COLO829 (cell line): Measurements from ENCODE around the gene BMX.

Experiments used
- DNase-seq: peaks from one replicate; pipeline ENCODE4 v3.0.0; 2012; ENCODE audit warnings: low spot score

The BMX gene

DNA sequence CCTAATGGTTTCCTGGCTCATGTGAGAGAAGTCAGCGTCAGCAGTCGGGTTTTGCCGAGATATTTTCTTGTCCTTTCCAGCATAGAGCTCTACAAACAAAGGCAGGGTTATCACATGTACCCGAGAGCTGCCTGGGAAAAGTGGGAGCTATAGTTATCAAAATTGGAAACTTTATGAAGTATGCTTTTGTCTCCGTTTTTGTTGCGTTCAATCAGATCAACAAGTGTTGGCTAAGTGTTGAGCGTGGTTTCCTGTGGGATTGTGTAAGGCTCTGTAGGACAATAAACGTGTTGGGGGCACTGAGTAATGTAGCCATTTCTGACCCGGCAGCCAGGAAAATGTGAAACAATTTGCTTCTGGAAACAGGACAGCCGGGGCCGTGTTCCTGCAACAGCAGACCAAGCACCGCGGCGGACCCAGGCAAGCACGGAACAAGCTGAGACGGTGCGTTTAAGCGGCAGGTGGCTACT, at the start of gene BMX:
Gene BMX (plus strand): TSS at position 311 of the 470 bp plus-strand sequence. CDS start 7,547 bp downstream, outside the sequence.
- no peak for DNase-seq

DNA sequence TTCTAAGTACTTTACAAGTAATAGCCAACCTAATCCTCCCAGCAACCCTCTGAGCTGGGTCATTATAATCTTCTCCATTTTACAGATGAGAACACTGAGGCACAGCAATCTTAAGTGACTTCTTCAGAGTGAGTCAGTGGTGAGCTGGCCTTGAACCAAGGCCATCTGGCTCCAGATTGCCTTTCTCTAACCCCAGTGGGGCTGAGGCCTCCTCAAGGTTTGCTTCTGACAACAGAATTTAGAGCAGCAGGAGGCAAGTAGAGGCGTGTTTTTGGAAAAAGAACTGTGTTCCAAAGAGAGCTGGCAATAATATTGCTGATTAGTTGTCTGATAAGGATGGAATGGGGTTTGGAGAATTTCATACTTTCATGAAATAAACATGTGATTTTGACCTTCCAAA, 48.7 kb upstream of the BMX start:
- no peak for DNase-seq

DNA sequence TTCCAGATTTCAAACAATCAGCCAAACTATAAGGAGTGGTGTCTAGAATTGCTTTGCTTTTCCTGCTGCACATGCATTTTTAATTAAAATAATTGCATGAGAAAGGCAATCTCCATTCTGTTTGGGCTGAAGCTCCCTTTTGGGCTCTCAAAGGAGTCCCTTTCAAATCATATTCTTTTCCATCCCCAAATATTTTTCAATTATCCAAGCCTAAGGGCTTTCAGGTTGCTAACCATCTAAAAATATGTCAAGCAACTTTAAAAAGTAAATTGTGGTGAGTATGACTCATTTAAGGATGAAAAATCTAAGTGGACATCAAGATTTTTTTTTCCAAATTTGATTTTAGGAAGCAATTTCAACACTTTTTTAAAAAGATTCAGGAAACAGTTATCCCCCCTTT, 35.9 kb upstream of the BMX start:
- DNase-seq: no peak

DNA sequence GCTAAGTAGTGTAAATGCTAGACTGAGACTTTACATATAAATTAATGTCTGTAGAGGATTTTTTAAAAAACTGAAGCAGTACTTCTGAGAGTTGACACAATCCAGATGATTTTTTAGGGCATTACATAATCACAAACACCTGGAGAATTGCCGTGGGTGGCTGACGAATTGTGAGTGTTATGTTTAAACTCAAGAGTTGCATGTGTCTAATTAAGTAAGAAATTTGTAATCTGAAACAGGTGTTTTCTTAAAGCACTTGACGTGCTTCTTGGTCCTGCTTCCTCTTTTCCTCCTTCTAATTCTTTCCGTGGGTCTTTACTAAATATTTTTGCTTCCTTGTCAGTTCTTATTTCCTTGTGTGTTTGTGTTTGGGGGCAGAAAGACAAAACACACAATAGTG, 35.3 kb upstream of the BMX start:
- DNase-seq: no peak

DNA sequence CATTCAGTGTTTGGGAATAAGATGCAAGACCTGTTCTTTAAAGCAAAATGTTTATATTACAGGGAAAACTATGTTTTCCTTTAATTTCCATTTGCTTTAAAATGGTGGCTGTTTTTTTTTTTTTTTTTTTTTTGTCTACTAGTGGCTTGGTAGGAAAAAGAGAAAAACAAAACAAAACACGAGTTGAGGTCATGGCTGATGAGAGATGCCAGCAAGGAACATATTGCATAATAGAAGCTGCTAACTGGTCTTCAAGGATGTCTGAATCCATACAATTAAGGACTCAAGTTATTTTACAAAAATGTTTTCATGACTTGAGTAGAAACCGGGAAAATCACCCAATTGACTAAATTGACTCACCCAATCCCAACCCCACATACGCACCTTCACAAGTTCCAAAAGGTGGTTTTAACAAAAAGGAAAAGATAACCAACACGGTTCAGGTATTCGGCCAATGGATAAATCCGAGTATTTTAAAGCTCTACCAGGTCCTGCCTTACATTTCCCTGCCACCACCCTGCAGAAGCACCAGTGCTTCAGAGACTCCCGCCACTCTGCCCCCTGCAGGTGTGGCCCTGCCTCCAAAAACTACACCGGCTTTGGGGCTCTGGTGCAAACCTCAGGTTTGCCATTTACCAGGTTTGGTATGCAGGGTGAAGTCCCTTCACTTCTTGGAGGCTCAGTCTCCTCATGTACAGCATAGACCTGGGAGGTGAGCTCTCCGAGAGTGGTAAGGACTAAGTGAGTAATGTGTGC, 34.5 kb upstream of the BMX start:
- DNase-seq: no peak

DNA sequence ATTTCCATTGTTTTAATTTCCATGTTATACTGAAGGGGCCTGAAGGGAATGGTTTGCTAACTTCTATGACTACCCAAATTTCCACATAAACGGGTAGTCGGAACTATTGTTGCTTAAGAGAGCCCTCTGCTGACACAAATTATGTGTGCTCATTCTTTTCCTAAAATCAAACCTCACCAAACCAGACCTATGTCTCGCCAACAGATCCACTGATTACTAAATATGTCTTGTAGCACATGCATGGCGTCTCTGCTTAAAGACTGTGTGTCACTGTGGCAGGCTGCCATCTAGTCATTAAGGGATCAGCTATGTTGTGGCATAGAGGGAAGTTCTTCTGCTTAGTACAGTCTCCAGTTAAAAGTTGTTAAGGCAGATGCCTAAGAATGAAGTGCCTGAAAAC, 32.6 kb upstream of the BMX start:
- no peak for DNase-seq

DNA sequence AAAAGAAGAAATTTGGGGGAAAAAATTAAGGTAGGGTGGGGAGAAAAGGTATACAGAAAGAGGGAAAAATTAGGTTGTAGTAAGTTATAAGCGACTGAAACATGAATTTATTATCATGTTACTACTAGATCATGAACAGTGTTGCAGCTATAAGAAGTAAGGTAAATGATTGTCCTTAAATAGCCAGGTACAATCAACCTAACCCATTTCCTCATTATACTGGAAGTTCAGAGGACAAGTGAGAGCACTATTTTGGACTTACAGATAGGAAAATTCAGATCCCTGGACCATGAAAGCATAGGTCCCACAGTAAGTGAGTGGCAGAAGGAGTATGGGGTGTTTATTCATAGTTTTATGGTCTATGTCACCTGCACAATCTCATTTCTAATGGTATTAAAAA, 31.0 kb upstream of the BMX start:
- DNase-seq: no peak

DNA sequence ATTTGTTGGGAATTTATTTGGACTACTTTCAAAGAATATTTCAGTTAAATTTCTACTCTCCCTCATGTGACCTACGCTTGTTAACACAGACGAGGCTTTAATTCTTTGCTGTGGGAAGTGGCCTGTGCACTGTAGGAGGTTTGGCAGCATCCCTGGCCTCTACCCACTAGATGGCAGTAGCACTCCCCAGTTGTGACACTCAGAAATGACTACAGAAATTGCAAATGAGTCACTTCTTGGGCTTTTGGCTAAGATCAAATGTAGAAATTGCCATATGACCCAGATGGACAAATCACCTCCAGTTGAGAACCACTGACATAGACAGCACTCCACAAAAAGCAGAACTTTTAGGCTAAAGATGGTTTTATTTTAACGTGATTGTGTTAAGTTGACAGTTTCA, 29.6 kb upstream of the BMX start:
- DNase-seq: peak; percentile 34

DNA sequence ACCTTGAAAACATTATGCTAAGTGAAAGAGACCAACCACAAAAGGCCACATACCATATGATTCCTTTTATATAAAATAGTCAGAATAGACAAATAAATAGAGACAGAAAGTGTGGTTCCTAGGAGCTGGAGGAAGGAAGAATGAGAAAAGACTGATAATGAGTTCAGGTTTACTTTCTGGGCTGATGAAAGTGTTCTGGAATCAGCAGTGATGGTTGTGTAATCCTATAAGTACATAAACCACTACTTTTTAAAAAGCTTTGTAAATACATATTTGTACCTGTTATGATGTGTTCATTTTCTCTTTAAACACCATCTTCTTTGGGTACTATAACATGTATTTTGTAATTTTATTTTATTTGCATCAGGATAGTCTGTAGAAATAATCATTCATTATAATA, 28.1 kb upstream of the BMX start:
- DNase-seq: no peak

DNA sequence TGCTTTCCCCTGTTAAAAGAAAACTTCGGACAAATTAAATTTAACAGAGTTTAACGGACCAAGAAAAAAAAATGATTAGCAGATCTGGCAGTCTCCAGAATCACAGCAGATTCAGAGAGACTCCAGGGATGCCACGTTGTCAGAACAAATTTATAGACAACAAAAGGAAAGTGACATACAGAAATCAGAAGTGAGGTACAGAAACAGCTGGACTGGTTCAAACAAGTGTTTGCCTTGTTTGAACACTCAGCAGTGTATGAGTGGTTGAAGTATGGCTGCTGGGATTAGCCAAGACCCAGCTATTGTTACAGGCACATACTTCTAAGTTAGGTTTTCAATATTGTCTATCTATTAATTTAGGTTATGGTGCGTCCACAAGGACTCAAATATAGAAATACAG, 26.6 kb upstream of the BMX start:
- no peak for DNase-seq

DNA sequence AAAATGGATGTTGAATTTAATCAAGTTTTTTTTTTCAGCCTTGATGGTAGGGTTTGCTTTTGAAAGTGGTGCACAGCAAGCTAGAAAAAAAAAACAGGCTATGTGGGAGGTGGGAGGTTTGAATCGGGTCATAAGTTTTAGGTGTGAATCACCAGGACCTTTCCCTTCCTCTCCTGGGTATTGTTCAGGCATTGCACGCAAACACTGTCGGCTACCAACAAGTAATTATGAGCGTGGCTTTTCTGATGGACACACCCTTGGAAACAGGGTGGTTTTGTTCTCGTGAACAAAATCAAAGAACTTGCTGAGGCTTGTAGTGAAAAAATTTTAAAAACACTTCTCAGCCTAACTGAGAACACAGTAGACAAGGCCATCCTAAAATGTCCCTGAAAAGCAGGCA, 25.6 kb upstream of the BMX start:
- no peak for DNase-seq

DNA sequence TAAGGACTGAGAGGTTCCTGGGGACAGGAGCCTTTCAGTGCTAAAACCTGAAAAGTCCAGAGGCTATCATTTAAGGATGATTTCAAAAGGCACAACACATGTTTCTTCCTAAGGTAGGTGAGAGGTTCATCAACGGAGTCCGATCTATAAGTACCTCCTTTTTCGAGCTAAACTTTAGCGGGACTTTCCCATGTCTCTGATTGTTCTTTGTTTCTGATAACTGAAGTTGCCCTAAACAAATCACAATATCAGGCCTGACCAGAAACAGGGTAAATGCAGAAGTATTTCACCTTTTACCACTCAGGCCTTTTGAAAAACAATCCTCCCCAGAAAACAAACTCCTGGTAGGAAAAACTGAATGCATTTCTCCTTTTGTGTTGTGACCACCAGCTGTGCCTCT, 25.1 kb upstream of the BMX start:
- DNase-seq: no peak

DNA sequence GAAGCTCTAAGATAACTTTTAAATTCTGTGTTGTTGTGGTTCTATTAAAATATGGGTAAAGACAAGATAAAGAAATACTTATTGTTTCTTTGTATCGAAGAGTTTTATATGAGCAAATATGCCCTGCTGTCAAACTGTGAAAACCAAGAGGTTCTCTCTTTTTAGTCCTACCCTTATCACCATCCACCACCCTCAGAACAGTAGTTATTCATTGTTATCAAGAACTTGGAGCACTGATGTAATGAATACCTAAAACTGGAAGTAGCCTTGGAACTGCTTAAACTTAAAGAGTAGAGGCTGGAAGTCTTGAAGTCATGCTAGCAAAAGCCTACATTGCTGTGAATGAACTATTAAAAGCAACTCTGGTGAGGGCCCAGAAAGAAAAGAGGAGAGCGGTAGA, 16.7 kb upstream of the BMX start:
- no peak for DNase-seq

DNA sequence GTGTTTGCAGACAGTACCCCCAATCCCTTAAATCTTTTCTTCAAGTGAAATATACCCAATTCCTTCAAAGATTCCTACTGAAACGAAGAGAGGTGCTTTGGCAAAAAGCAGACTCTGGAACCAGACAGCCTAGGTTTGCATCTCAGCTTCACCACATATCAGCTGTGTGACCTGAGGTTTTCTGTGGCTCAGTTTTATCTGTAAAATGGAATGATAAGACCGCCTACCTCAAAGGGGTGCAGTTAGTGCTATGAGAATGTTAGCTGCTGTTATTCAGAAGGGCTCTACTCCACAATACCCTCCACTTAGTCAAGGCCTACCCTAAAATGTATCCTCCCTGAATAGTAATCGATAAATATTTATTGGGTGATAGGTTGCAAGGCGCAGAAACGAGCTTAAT, 8.1 kb upstream of the BMX start:
- DNase-seq: no peak

DNA sequence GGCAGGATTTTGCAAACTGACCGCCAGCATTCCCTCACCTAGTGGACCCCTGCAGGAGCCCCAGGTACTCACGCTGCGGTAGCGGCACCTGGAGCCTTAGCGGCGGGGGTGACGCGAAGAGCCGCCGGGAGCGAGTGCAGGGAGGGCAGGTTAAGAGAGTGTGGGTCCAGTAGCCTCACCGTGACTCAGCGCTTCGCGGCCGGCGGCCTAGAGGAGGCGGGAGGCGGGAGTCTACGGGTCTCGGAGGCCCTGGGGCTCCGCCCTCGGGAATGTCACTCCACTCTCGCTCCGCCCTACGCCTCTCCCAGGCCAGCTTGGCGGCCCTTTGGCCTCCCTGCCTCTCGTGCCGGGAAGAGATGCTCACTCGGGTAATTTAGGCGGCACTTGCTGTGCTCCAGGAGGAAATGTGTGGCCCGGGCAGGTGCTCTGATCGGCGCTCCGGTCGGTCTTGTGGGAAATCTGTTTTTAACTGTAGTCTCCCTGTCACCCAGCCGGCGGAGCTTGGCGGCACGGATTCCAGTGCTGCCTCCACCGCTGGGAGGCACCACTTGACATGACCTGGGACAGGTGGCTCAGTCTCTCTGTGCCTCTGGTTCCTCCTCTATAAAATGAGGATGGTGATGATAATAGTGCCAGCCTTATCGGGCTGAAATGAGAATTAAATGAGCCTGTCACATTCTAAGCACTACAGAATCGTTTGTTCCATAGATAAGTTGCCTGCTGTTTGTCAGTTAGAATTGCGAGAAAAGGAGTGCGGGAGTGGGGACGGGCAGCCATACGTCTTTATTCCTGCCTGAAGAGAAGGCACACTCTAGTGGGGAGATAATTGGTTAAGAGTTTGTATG, 7.3 kb upstream of the BMX start, which contains the start of gene PIR:
Gene PIR (minus strand): TSS at position 216 of the 845 bp plus-strand sequence. CDS start 2,076 bp downstream, outside the sequence.
- peak; percentile 90 for DNase-seq

DNA sequence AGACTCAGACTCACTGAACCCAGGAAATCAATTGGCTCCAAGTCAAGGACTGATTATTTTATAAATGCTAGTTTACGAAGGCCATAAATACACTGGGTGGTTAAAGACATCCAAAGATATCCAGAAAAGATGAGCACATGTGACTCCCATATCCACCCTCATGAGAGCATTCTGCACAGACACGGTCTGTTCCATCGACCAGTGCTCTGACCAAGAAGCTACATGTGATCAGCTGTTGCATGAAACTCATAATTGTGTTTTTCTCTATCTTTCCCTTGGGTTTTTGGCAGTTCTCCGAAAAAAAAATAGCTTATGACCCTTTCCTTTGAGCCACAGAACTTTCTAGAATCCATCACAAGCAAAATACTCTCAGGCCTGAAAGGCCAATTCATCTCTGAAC, 4.8 kb upstream of the BMX start:
- peak; percentile 79 for DNase-seq

DNA sequence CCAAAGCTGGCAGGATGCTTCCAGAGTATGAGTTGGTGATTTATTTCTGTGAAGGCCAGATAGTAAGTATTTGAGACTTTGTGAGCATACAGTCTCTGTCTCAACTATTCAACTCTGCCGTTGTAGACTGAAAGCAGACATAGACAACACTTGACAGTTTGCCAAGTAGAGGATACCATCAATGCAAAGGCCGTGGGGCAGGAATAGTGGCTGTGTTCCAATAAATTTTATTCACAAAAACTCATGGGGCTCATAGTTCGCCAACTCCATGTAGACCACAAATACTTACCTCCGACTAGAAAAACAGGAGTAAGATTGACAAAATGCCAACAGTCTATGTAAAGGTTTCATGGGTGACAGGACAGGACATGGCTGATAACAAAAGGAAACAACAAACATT, 3.8 kb upstream of the BMX start:
- peak; percentile 28 for DNase-seq

DNA sequence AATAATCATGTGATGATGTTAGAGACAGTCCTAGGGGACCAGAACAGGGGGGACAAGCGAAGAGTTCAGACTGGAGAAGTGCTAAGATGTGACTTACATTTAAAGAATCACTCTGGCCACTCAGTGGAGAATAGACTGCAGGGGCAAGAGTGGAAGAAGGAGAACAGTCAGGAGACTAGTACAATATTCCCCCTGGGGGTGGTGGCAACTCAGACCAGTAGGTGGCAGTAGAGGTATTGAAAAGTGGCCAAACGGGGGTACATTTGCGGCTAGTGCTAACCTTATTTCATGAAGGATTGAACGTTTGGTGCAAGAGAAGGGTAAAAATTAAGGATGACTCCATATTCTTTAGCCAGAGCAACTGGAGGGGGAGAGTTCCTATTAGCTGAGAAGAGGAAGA, 2.7 kb upstream of the BMX start:
- DNase-seq: peak; percentile 60

DNA sequence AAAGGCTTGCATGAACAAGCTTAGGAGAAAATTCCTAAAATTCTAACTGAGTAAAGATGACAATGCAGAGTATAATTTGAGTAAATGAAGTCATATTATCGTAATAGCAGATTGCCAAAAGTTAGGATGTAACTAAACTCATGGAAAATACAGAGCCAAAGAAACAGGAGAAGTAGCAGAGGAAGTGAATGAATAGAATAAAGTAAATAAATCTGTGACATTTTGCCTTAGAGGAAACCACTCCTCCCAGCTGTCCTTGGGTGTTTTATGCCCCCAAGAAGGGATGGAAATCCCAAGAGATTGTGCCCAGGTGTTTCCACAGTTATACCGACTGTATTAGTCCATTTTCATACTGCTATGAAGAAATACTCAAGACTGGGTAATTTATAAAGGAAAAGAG, 1.9 kb upstream of the BMX start:
- no peak for DNase-seq

DNA sequence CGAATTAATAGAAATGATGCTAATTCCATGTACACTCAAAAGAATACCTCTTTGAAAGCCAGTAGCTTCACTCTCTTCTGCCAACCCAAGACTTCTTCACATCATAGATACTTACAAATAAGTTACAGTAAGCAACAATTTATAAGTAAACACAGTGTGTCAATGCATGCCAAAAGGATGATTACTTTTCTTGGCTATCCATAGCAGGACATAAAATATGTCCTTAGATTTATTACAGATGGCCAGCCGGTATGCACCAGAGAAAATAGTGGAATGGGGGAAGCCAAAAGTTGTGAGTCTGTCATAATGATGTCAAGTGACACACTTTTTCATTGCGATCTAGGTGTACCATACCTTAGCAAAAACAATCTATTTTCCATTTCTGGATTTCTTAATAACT, 631 bp upstream of the BMX start:
- no peak for DNase-seq

DNA sequence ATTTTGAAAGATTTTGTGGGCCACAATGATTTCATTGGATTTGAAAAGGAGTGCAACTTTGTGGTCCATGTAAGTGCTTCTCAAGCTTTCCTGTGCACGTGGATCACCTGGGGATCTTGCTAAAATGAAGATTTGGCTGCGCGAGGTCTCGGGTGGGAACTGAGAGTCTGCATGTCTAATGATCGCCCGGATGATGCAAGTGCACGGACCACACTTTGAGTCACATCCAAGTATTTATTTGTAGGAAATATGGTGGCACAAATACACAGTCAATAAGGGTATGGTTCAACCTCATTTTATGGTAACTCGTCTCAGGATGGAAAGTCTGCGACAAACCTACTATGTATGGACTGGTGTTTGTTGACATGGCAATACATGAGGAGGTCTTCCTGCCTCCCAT, 899 bp downstream of the BMX start:
- DNase-seq: no peak

DNA sequence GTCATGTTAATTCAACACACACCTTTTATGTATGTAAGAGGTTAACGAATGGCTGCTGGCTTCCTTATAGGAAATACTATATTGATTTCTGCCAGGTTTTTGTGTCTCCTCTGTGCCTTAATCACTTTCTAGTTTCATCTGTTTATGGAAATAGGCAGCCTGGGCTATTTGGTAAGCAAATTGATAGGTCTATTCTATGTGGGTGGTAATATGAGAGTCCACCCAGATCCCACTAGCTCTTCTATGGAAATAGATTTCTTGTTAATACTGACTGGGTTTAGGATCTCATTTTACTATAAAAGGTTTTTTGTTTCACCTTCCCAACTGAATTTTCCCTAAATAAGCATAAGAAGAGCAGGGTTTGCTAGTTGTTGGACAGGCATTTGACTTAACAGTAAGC, 4.1 kb downstream of the BMX start:
- no peak for DNase-seq

DNA sequence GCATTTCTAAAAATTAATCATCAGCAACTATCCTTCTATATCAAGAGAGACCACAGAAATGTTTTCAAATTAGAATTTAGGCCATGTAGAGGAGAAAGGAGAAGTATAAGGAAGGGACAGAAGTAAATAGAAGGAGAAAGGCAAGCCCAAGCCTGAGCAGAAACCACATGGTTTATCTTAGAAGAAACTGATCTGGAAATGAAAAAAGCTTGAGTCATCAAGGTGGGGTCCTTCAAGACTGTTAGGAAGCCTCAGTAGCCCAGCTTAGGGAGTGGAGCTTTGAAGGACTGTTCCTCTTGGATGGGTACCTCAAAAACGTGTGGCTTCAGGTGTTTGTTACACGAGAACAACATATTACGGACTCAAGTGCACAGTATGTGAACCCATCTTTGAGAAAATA, 4.5 kb downstream of the BMX start:
- no peak for DNase-seq
